ENCODE results near the gene ARHGAP4.

ARHGAP4 gene

DNA sequence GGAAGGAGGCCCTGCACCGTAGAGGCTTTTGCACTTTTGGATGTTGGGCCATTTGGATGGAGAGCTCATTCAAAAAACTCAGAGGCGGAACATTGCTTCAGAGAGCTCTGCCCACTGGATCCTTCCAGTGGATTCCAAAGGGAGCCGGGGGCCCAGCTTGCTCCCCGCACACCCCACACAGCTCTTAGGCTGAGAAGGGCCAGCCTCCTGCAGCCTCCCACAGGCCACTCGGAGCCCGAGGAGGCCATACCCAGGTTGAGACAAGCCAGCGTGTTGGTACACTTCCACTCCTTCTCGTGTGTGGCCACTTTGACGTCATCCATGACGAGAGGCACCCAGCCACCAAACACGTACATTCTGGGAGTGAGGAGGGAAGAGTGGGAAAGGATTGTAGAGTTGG is 35.2 kb upstream of the ARHGAP4 start:
- DNase-seq, result no peak

DNA sequence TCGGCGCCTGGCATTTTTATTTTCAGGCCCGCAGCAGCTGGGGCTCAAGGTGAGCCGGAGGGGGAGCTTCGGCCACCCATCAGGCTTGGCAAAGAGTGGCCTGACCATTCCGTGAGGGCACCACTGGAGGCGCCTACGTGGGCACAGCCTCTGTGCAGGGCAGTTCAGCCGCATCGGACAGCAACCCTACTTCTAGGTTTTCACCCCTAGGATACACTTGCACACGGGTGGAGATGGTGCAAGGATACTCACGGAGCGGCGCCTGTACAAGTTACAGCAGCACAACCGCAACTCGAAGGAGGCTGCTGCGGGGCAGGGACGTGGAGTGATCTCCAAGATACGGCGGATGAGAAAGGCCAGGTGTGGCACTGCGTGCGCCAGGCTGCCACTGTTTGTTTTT is 34.7 kb upstream of the ARHGAP4 start:
- DNase-seq, result no peak

DNA sequence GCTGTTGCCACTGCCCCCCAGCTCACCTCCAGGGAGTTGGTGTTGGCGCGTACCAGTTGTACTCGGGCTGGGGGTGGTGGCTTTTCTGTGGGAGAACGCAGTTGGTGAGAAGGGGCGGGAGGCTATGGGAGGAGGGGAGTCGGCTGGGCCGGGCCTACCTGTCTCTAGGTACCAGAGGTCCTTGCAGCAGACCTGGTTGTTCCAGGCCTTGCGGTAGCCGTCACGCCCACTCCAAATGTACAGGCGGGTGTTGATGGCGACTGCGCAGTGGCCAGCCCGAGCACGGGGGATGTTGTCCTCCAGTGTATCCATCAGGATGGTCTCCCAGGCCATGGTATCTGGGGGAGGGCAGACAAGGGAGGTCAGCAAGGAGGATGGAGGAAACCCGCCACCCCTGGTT is 34.0 kb upstream of the ARHGAP4 start:
- DNase-seq, result no peak

DNA sequence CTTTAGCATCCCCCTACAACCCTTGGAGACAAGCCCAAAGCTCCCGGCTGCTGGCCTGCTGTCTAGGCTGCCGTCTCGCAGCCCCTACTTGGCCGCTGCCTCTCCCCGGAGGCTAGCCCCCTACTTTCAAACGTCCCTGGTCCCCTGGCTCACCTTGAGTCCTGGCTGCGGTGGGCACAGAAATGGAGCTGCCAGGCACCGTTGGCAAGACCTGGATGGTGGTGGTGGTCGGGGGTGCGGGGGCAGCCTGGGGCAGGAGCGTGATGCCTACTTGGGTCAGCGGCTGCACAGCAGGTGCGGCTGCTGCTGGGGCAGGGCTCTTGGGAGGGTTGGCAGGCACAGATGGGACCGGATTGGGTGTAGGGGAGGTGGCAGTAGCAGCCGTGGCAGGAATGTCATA is 33.6 kb upstream of the ARHGAP4 start:
- DNase-seq, result no peak

DNA sequence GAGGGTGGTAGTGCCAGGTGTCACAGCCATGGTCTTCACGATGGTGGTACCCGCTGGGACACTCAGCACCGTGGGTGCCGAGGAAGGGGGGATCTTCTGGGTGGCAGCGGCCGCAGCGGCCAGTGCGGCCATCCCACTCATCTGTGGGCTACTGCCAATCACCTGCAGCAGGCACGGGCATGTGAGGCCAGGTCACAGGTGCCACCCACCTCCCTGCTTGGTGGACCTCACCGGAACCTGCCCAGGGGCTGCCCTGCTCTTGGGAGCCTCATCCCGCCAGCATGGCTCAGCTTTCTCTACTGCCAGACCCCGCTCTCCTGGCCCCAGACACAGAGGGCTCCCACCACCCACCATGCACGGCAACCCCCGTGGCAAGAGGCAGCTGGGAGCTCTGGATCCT is 32.5 kb upstream of the ARHGAP4 start:
- no peak for DNase-seq

DNA sequence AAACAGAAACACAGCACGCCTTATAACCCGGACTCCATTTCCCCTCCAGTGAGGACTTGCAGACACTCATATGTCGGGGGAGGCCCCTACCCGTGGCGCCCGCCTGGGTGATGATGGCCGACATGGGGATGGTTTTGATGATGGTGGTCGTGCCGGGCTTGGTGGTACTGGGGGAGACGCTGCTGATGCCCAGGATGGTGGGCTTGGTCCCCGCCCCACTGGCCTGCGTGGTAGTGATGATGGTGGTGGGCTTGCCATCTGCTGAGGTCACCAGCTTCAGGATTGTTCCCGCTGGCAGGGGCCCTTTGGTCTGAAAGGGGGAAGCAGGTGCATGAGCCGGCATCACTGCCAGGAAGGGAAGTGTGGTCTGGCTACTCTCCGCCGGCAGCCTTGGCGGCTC is 31.2 kb upstream of the ARHGAP4 start:
- no peak for DNase-seq

DNA sequence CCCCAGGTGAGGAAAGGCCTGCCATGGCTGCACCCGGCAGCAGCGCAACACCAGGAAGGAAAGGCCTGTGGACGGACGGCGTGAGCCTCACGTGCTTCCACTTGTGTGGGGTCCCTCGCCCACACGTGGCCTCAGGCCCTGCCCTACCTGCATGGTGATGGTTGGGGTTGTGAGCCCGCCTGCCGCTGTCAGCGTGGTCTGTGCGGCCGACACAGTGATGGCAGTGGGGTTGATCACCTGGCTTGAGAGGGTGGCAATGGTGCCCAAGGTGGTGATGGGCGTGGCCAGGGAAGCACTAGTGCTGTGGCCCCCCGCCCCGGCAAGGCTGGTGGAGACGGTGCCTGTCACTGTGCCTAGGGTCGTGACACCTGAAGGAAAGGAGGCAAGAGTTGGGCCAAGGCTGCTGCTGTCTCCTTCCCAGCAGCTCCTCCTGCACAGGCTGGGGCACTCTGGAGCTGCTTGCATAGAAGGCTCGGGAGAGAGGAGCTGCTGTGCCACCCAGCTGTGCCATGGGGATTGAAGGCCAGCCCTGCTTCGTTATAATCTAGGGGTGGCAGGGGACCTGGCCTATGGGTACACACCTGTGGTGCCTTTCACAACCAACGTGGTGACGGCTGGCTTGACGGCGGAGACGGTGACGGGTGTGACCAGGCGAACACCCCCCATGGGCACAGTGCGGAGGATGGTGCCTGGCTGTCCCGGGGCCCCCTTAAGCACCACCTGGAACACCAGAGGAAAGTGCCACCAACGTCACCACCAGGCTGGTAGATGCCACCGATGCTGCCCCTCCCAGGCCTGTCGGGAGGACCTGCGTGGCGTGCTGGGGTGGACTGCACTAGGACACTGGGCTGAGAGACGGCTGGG is 30.2 kb upstream of the ARHGAP4 start:
- no peak for DNase-seq

DNA sequence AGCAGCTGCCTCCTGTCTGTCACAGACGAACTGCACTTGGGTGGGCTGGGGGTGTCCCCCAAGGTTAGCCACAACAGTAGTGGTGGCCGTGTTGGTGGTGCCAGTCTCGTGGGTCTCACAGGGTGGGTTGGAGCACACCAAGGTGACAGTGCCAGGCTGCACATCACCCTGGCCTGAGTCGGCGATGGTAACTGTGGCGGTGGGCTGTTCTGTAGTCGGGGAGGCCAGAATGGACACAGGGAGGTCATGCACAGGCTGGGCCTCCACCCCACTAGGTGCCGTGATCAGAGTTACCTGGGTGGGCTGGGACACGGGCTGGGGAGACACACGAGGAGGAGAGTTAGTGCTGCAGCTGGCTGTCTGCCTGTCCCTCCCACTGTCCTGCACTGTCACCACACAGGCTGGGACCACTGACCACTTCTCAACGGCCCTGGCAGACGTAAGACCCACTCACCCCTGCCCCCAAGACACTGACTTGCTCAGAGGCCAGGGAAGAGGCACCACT is 29.2 kb upstream of the ARHGAP4 start:
- DNase-seq, result no peak

DNA sequence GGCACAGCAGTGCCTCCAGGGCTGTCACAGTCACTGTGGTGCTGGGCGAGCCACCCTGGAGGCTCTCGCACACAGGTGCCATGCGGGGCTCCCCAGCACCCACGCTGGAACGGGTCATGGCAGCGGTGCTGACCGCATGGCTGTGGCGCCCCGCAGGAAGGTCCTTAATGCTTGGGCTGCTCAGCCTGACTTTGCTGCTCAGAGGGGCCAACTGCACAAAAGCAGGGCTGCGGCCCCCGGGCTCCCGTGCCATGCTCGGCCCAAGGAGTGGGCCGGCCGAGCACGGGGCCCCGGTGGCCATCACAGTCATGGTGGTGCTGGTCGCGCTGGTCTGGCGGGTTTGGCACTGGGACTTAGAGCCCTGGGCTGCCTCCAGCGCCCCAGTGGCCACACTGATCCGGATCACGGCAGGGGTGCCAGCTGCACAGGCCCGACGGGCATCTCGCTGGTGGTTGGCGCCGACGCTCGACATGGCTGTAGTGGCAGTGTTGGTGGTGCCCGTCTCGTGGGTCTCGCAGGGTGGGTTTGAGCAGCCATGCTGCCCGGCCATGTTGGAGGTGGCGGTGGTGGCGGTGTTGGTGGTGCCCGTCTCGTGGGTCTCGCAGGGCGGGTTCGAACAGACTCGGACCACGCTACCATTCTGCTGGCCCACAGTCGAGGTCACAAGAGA is 28.6 kb upstream of the ARHGAP4 start:
- DNase-seq, result no peak

DNA sequence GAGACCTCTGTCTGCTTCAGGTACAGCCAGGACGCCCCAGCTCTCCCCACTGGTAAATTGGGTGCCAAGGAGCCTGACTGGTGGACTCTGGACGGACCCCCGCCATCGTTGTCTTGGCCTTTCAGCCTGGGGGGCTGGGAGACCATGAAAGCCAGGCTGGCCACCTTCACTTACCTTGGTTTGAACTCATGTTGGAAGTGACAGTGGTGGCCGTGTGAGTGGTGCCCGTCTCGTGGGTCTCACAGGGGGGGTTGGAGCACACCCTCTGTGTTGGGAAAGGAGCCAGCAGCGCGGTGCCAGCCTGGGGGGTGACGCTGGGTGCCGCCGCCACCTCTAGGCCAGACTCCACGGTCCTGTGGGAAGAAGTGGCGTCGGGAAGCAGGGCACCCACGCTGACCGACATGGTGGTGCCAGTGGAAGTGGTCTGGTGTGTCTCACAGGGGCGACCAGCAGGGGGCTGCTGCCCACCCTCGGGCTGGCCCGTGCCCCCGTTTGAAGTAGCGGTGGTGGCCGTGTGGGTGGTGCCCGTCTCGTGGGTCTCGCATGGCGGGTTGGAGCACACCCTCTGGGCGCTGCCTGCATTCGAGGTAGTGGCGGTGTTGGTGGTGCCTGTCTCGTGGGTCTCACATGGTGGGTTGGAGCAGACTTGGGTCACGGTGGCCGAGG is 28.0 kb upstream of the ARHGAP4 start:
- DNase-seq, result no peak

DNA sequence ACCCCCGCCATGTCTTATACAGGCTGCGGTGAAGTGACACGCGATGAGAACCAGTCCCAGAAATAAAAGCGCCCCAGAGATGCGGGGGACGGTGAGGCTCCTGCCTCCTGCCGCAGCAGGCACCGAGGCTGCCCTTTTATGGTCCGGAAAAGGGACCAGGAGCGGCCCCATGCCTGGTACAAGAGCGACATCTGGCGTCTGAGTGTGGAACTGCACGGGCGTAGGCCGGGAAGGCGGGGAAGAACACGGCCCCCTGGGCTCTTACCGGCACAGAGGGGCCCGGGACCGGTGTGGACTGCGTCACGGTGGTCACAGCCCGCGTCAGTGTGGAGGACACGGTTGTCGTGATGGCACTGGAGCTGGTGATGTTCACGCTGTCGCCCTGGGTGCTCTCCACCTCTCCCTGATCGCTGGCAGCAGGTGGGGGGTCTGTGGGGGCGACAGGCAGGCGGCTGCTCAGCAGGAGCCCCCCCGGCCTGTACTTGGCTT is 27.3 kb upstream of the ARHGAP4 start:
- DNase-seq, result peak; percentile 92

DNA sequence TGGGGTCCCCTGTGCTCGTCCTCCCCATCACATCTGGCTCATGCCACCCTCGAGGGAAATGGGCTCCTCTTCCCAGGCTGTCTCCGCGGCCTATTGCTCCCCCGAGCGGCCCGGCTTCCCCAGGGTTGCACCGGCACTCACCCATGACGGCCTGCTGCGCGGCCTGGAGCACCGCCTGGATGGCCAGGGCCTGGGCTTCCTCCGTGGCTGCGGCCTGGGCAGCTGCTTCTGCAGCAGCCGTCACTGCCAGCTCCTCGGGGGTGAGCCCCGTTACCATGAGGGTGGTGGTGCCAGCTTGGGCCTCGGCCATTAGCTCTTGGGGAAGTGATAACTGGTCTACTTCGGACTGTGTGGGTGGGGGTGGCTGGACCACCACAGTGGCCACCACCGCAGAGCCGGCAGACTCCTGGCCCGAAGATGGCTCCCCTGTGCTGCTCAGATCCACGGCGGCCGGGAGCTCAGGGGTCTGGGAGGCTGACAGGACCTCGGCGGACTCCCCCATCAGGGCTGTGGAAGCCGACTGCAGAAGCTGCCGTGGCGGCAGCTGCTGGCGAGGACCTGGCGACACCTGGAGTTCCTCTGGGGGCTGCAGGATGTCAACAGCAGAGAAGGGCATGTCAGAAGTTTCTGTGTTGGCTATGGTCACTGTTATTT is 26.4 kb upstream of the ARHGAP4 start:
- no peak for DNase-seq

DNA sequence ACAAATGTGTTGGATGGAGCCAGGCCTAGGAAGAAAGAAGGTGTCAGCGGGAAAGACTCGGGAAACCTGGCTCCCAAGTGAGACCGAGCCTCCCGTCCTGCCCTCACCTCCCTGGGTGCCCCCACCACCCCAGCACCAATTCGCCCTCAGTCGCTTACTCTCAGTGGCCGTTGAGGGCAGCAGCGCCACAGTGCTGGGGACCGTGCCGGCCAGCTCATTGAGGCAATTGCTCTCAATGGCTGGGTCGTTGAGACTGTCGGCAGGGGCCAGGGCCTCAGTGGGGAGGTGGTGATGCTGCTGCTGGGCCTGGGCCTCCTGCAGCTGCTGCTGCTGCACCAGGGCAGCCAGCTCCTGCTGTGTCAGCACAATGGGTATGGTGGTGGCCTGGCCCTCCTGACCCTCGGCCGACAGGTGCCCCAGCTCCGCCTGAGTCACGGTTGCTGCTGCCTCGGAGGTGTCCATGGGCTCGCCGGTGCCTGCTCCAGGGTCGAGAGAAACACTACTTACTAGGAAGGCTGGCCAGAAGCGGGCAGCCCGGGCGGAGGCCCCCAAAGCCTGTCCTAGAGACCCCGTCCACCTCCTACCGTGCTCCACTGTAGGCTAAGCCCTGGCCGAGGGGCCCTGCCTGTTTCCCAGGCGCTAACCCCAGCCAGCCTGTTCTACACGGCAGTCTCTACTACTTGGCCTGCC is 25.8 kb upstream of the ARHGAP4 start:
- no peak for DNase-seq

DNA sequence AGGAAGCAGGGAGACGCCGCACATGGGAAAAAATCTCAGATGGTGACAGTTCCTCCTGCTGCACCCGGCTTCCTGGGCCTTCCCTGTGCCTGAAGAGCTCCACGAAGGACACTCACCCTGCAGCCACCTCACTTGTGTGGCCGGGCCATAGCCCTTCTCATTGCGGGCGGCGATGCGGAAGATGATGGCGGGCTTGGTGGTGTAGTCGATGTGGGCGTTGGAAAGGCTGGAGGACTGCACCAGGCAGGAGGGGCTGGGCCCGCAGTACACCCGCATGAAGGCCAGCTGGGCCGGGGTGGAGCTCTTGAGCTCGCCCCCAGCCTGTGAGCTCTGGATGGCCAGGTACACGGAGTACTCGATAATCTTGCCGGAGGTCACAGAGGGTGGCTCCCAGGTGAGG is 24.1 kb upstream of the ARHGAP4 start:
- DNase-seq, result no peak

DNA sequence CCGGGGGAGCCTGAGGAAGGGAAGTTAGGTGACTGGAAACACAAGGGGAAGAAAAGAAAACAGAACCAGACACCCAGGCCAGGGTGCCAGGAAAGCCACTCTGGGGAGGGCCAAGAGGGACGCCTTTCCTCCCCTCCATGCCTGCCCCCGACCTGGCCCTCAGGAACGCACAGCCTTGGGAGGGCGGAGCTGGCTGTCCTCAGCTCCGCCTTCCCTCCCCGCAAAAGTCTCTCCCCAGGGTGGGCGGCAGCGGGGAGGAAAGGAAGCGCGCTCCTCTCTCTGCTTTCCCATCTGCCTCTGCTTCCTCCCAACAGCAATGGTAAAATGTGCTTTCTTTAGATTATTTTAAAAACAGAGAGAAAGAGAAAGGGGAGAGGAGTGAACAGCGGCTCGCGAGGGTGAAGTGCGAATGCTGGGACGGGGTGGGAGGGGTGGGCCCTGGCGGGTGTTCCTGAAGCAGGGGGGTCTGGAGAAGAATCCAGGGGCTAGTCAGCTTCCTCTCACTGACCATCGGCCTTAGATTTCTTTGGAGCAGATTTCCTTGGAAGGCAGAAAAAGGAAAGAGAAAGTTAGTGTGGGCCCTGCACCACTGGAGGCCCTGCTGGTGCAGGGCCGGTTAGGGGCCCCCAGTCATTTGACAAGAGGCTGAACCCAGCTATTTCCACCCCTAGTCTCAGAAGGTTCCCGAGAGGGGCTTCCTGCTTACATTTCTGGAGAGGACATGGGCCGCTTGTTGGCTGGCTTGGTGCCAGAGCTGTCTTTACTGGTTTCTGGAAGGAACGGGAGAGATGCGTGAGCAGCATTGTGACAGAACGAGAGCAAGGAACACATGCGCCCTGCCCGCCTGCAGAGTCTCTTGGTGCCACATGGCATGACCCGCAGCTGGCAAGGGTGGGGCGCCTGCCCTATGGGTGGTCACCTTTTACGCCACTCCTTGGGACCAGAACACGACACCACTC is 23.1 kb upstream of the ARHGAP4 start:
- no peak for DNase-seq

DNA sequence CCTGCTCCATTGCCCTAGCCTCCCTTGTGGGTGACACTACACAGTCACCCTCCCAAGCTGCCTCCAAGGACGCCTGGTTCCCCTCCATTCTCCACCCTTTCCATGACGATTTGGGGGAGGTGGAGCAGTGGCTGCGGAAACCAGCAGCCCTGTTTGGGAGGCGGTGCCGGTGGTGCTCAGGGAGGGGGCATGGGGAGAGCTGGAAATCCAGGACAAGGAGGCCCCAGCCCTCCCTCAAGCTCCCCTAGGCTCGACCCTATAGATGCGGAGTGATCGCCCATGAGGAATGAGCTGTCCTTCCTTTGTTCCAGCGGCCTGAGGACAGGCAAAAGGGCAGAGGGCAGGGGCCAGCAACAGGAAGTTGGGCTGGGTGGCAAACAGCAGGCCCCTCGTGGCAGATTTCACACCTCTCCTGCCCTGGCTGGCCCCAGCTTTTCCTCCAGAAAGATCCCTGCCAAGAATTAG is 22.0 kb upstream of the ARHGAP4 start:
- DNase-seq, result no peak

DNA sequence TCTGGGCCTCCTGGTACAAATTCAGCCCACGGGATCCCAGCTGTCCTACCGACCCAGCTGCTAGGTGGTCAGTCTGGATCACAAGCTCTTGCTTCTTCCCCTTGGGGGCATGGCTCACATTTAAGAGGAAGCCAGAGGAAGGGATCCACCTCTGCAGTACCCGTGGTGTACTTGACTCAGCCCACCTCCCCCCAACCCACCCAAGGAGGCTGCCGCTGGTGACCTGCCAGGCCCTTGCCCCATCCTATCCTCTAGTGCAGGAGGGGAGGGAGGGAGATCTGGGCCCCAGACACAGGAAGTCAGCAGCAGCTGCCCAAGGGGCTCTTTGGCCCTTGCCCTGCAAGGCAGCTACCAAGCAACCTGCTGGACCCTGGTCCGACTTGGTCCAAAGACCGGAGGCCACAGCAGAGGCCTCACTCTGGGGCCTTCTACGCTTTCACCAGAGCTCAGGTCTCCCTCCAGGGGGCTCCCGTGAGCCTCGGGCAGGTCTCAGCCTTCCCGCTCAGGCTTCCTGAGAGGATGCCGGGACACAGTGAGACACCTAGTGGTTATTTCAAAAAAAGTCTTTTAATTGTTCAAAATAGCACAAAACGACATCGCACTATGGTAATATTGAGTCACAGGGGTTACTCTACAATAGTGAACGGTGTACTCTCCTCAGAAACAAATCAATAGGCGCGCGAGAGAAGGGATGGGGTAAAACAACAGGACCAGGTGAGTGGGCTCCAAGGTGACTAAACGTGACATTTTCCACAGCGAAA is 21.1 kb upstream of the ARHGAP4 start:
- DNase-seq, result peak; percentile 86

DNA sequence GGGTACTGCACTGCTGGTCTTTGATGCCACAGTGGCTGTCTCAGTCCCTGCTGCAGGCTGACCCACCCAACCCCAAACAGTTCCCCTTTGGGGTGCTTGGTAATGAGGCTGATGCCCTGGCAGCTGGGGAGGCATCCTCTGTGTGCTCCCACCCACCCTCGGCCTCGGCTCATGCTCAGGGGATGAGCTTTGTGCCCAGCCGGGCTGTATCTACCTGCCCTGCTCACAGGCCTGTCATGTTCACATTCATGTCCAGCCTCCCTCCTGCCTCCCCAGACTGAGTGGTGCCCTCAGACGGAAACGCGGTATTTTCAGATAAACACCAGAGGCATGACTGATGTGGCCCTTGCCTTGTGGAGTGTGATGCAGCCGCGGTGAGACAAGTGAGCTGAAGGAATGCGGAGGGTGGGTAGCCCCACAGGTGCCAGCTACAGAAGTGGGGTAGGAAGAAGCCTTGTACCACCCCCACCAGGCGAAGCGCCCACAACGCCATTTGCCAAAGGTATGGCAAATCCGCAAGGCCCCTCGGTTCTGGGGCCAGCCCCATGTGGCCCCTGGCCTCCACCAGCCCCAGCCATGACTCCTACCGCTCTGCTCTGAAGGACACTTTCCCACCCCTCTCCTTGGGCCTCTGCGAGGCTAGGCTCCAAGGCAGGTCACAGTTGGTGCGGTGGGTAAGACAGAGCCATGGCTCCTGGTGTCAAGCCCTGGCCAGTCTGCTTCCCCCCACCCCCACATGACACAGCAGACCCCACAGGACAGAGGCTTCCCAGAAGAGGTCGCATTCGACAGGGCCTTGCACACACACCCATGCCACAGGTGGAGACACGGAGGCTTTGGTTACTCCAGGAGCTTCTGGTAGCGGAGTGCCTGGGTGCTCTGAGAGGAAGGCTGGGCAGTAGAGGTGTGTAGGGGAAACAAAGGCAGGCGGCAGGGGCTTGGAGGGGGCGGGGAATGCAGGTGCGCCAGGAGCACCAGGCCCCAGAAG is 20.2 kb upstream of the ARHGAP4 start:
- no peak for DNase-seq

DNA sequence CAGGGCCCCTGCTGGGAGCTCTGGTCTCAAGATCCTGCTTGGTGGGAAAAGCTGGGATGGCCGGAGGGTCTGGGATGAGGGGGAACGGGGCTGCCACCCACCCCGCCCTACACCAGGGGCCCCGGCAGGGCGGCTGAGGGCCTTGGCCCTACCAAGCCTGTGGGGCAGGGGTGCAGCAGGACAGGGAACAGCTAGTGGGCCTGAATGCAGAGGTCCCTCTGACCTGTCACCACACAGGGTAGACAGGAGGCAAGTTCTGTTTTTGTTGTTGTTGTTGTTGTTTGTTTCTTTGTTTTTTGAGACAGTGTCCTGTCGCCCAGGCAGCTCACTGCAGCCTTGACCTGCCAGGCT is 18.7 kb upstream of the ARHGAP4 start:
- DNase-seq, result no peak

Measured in 8988T (cell line).